GM18858 (cell line): ENCODE data around the gene ECI1.
A peak's percentile ranks its signal among the peaks of the same experiment; 100 is the strongest.

ENCODE experiments used
- ATAC-seq: cut with Tn5 transposase; IDR thresholded peaks from one replicate; pipeline ENCODE4 v1.9.1; 2021; ENCODE audit not compliant: unreplicated experiment

ECI1 gene

GRCh38 chr16:2235234-2235651 is 16.1 kb downstream of the ECI1 start:
- no peak for ATAC-seq

GRCh38 chr16:2234813-2235170 is 16.6 kb downstream of the ECI1 start:
- no peak for ATAC-seq

- no peak for ATAC-seq
Measured at GRCh38 chr16:2233872-2234812, 17.2 kb downstream of the ECI1 start.

DNA sequence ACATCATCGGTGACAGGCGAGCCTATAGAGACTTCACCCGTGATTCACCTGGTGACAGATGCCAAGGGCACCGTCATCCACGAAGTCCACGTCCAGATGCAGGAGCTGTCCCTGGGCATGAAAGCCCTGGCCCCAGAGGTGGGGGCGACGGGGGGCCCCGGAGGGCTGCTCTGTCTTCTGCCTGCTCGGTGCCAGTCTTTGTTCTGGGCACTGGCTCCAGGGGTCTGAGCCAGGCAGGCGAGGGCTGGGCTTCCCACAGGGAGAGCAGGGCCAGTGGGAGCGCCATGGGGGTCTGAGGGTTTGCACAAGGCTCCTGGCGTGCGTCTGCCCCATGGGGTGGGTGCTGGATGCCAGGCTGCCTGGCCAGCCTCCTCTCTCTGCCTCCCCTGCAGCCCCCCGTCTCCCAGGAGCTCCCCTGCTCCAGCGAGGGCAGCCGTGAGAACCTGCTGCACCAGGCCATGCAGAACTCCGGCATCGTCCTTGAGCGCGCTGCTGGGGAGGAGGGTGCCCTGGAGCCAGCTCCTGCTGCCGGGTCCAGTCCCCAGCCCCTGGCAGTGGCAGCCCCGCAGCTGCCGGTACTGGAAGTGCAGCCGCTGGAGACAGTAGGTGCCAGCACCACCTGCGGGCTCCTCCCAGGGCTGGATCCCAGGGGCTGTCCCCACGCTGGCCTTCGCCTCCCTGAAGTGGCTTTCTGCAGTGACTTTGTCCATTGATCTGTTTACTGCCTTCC is 18.2 kb downstream of the ECI1 start:
- no peak for ATAC-seq

GRCh38 chr16:2232094-2232990 is 19.0 kb downstream of the ECI1 start:
- ATAC-seq = no peak

- no peak for ATAC-seq
Measured at GRCh38 chr16:2231016-2231931, 20.1 kb downstream of the ECI1 start.

DNA sequence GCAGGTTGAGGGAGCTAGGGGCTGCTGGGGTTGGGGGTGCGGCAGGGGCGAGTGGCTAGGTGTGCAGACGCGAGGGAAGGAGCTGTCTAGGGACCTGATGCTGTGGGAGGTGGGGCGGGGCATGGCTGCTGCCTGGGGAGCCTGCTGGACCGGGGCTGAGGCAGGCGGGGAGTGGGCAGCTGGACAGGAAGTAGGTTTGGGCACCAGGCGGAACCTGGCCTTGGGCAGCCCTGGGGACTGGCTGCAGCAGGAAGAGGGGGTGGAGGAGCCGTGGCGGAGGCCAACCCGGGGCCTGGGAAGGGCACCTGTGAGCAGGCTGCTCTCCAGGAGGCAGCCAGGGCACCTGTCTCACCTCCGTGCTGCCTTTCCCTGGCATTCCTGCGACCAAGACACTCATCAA is 21.0 kb downstream of the ECI1 start:
- no peak for ATAC-seq

GRCh38 chr16:2229632-2230250 is 21.6 kb downstream of the ECI1 start:
- no peak for ATAC-seq

- no peak for ATAC-seq
Measured at GRCh38 chr16:2229091-2229490, 22.3 kb downstream of the ECI1 start.

- ATAC-seq = no peak
Measured at GRCh38 chr16:2228161-2228824, 23.1 kb downstream of the ECI1 start.

GRCh38 chr16:2226918-2227317 is 24.5 kb downstream of the ECI1 start:
- no peak for ATAC-seq

- ATAC-seq = no peak
Measured at GRCh38 chr16:2226245-2226793, 25.1 kb downstream of the ECI1 start.

GRCh38 chr16:2223942-2224486 is 27.4 kb downstream of the ECI1 start:
- ATAC-seq = peak; percentile 2

DNA sequence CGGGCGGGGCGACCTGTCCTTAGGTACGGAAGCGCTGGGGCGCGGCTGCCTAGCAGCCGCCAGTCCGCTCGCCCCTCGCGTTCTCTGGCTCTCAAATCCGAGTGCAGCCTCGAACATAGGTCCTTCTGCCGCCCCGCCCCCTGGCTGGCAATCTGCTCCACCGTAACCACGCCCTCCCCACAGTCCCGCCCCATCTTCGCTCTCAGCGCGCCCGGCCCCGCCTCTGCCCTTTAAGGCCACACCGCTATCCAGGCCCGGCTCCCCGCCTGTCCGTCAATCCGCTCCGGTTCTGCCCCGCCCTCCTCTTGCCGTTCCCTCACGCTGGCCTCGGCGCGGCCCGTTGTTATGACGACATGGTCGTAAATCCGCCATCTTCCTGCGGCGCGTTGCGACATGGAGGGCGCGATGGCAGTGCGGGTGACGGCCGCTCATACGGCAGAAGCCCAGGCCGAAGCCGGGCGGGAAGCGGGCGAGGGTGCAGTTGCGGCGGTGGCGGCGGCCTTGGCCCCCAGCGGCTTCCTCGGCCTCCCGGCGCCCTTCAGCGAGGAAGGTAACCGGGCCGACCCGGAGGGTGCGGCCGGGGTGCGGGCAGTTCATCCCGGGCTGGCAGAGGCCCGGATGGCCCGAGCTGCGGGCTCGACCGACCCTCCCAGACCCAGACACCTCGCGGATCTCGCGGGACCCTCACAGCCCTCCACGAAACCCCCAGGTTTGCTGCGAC is 28.0 kb downstream of the ECI1 start, which contains the start of gene E4F1:
Gene E4F1, plus strand, starts transcription at position 371 of the 721 bp plus-strand sequence. Its CDS starts 23 bp downstream, at position 394.
- ATAC-seq = peak; percentile 68

- ATAC-seq = no peak
Measured at GRCh38 chr16:2216330-2216729, 35.1 kb downstream of the ECI1 start.

DNA sequence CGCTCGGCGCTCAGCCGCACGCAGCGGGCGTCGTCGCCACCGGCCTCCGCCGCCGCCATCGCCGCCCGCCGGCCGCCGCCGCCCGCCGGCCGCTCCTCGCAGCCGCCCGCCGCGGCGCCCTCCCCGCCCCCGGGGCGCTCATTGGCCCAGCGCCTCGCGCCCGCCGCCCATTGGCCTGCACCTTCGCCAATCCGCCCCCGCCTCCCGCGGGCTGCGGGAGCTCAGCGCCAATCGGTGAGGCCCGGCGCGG is 36.7 kb downstream of the ECI1 start, which contains the start of gene PGP:
Gene PGP, minus strand, starts transcription at position 122 of the 250 bp plus-strand sequence. Its CDS starts 63 bp downstream, at position 59.
- no peak for ATAC-seq

DNA sequence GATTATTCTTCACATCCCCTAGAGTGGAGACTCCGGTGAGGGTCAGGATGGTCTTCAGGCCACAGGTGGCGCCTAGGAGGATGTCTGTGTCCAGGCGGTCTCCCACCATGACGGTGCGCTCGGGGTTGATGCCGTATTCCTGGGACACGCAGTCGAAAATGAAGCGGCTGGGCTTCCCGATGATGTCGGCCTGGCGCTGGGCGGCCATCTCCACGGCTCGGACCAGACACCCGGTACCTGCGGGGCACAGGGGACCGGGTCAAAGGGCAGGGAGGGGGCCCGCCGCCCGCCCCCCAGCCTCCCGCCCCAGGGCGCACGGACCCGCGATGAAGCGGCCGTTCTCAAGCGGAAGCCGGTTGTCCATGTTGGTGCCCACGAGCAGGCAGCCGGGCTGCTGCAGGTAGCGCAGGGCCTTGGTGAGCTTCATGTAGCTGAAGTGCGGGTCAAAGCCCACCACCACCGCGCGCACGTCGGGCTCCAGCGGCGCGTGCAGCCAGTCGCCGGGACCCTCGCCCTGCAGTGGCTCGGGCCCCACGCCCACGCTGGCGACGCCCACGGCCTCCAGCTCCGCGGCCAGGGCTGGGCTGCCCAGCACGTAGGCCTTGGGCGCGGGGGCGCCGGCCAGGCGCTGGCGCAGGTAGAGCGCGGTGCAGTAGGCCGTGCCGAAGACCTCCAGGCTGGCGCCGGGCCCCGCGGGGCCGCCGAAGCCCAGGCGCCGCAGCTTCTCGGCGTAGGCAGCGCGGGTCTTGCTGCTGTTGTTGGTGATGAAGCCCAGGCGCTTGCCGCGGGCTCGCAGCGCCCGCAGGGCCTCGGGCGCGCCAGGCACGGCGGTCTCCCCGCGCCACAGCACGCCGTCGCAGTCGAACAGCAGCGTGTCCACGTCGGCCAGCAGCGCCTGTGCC is 37.3 kb downstream of the ECI1 start:
- peak; percentile 10 for ATAC-seq
